HG03457 (cell line): ENCODE measurements around the gene PDE2A.

Experiments used
- ATAC-seq: cut with Tn5 transposase; IDR thresholded peaks from one replicate; pipeline ENCODE4 v1.9.1; 2021; ENCODE audit warnings: moderate number of reproducible peaks; ENCODE audit not compliant: unreplicated experiment

Gene PDE2A

GRCh38 chr11:72704783-72705265 lies 30.6 kb upstream of the PDE2A start:
- no peak for ATAC-seq

- ATAC-seq = no peak
Observed at GRCh38 chr11:72704028-72704782, 30.0 kb upstream of the PDE2A start.

- ATAC-seq = no peak
Observed at GRCh38 chr11:72703267-72704008, 29.2 kb upstream of the PDE2A start.

DNA sequence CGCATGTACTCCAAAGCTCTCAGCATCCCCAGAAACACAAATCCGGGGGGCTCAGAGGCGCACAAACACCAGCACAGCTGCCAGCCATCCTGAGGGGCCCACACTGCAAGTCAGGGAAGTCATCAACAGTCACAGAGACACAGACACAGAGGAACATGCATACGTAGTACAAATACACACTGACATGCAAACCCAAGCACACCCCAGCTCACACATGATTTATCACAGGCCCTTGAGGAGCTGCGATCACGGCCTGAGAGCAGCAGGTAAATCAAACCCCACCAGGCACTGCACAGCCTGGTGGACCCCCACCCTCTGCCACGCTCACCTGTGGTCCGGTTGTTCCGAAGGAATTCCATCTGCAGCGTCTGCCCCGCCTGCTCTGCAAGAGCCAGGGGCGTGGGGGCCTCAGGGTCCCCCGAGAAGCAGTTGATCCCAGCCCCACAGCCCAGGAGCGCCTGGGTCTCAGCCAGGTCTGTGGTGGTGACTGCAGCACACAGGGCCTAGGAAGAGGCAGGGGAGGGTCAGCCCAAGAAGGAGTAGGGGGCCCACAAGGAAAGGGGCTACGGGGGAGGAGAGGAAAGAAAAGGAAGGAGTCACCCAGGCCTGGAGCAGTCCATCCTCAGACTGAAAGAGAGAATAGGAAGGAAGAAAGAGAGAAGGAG lies 28.5 kb upstream of the PDE2A start:
- ATAC-seq = no peak

GRCh38 chr11:72702096-72702495 lies 27.9 kb upstream of the PDE2A start:
- no peak for ATAC-seq

DNA sequence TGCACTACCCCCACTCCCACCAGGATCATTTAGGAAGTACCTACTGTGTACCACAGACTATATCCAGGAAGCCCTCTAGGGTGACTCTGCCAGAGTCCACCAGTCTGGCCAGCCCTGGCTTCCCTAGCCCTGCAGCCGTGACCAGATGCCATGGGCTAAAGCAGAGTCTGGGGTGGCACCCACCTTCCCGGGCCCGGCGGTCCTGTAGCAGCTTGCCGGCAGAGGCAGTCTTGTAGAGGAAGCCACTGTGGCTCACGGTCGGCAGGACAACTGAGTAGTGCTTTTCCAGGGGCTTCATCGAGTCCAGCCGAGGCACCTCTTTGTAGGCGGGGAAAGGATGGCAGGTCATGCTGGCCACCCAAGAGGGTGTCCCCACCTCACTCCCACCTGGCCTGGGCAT lies 27.2 kb upstream of the PDE2A start:
- ATAC-seq = no peak

DNA sequence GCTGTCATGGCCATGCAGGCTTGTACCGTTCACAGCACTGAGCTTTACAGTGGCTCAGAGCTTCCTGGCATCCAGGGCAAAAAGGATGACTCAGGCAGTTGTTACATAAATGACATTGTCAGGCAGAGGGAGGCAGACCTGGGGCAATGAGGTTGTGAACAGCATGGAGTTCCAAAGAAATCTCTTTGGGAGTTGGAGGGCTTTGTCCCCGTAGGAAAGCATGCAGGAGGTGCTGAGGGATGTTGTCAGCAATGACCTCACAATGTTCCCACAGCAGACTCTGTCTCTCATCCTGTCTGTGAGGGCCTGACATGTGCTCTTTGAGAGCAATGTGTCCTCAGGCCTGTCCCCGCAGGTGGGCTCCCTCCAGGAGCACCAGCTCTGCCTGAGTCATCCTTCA lies 25.9 kb upstream of the PDE2A start:
- no peak for ATAC-seq

- ATAC-seq = no peak
Observed at GRCh38 chr11:72697814-72698213, 23.6 kb upstream of the PDE2A start.

DNA sequence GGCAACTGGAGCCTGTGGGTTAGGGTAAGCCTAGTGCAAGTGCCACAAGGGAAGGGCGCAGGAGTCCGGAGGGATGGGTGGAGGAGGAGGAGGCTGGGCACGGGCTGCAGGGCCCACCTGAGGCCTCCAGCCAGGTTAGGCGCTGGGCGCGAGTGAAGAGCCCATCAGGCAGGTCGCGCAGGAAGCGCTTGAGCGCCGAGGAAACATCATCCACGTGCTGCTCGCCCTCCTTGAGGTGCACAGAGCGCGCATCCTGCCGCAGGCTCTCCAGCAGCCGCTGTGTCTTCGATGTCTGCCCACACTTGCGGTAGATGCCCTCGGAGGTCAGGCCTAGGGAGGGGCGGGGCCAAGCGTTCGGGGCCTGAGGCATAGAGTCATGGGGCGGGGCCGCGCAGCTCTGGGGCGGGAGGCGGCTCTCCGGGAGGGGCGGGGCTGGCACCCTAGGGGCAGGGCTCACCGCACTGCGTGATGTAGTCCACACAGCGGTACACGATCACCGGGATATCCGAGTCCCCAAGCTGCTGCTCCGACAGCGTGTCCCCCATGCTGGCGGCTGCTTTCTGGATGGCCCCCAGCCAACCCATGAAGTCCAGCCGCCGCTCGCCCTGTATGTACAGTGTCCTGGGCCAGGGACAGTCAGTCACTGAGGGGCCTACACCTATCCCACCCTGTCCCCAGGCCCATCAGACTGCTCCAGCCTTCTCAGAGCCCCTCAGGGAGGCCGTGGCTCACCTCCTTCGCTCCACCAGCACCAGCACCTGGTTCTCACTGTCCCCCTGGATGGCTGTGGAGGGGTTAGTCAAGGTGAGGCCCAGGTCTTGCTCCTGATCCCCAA lies 22.9 kb upstream of the PDE2A start:
- no peak for ATAC-seq

GRCh38 chr11:72695354-72695753 lies 21.1 kb upstream of the PDE2A start:
- ATAC-seq = no peak

DNA sequence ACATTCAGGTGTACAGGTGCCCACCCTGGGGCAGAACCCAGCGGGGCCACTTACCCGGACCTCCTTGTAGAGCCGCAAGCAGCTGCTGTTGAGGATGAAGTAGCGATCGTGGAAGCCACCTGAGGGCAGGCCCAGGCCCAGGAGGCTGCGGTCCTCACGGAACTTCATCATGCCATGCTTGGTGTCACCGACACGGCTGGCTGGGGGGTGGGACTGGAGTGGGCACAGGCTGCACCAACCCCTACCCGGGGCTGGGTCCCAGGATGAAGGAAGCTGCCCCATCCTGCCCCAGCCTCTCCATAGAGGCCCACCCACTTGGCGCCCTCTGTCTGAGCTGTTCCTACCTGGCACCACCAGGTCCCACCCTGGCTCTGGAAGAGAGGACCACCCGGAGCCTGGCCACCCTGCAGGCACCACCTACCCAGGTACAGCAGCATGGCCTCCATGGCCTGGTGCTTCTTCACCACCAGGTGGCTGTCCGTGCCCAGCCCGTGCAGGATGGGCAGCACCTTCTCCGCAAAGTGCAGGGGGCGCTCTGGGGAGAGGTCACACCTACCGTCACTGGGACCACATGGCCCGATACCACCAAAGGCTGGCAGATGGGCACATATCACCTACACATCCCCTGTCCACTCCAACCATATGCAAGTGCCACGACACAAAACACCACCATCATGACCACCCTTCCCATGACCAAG lies 19.2 kb upstream of the PDE2A start:
- no peak for ATAC-seq

DNA sequence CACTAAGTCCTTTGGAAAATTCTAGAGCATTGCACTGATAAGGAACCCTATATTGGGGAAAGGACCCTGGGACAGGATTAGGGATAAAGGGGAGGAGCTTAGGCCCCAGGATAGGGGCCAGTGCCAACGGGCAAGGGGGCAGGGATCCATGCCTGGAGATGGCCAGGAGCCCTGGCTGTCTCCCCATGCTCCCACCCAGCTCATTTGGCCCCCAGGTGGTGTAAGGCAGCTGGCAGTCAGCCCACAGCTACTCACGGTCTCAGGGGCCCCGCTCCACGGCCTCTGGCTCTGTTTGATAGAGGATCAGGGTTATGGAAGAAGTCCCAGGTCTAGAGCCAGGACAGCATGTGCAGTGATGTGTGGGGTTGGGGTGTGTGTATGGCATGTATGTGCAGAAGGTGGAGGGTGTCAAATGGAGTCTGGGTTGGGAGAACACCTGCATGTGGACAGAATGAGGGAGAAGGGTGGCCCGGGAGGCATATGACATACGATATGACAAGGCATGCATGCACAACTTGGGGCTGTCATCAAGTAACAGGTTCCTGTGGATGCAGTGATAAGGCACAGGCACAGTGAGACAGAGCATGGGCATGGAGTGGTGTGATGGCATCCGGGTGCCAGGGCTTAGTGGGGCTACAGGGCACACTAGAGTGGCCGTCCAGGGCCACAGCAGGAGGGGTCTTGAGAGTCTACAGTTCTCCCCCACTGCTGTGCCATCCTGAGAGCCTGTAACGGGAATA lies 18.4 kb upstream of the PDE2A start:
- ATAC-seq = no peak

- ATAC-seq = no peak
Observed at GRCh38 chr11:72690166-72690565, 15.9 kb upstream of the PDE2A start.

- ATAC-seq = no peak
Observed at GRCh38 chr11:72688929-72689328, 14.7 kb upstream of the PDE2A start.

GRCh38 chr11:72688486-72688885 lies 14.3 kb upstream of the PDE2A start:
- no peak for ATAC-seq

DNA sequence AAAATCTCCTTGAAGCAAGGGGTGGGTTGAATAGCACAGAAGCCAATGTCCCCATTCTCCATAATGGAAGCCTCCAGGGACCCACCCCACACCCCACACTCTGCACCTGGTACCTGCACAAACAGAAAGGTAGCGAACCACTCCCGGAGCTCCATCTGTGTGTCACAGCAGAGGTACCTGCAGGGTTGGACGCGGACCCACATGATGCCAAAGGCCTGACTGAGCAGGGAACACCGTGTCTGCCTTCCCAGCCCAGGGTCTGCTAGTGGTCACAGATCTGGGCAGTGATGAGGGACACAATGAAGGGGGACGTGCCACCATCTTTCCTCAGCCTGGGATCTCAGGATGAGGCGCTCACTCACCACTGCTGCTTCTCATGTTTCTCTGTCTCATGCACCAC lies 13.1 kb upstream of the PDE2A start:
- ATAC-seq = no peak

DNA sequence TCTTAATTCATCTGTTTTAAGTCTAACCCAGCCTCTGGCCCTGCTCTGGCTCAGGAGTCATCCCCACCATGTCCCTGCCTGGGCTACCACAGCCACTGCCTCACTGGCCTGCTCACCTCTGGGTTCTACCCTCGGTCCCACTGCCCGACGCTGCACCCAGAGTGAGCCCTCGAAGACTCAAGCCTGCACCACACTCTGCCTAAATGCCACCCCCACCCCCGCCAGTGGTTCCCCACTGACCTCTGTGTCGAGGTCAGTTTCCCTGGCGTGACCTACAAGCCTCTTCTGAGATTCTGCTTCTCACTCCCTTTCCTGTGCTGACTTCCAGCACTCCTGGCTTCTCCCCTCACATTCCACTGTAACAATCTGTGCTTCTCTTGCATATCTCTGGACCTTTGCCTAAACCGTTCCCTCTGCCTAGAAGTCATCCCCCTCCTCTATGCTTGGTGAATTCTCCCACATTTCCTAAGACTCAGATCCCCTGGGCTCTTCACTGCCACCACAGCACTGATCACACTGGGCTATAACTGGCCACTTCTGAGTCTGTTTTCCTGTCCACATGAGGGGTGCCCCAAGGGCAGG lies 12.5 kb upstream of the PDE2A start:
- no peak for ATAC-seq

GRCh38 chr11:72685560-72686480 lies 11.6 kb upstream of the PDE2A start:
- no peak for ATAC-seq
